GM21529 (cell line): ENCODE data around the gene ANKRD29.
"Not testable (repeated sequence)": the region's sequence is repeated elsewhere in the genome, so short reads cannot be mapped to it uniquely, and the experiment has no call there.

Experiments used
- ATAC-seq: cut with Tn5 transposase; IDR thresholded peaks from one replicate; pipeline ENCODE4 v1.9.1; 2021; ENCODE audit not compliant: unreplicated experiment

The ANKRD29 gene

GRCh38 chr18:23584019-23584983 lies 78.4 kb downstream of the ANKRD29 start:
- ATAC-seq, result no peak

- ATAC-seq, result no peak
Observed at GRCh38 chr18:23583071-23583865, 79.4 kb downstream of the ANKRD29 start.

- no peak for ATAC-seq
Observed at GRCh38 chr18:23580677-23581367, 81.9 kb downstream of the ANKRD29 start.

- ATAC-seq, result no peak
Observed at GRCh38 chr18:23578891-23579653, 83.6 kb downstream of the ANKRD29 start.

- no peak for ATAC-seq
Observed at GRCh38 chr18:23578067-23578701, 84.5 kb downstream of the ANKRD29 start.

- ATAC-seq, result not testable (repeated sequence)
Observed at GRCh38 chr18:23577521-23577920, 85.2 kb downstream of the ANKRD29 start.

GRCh38 chr18:23575309-23575651 lies 87.4 kb downstream of the ANKRD29 start:
- no peak for ATAC-seq

GRCh38 chr18:23574611-23575308 lies 88.0 kb downstream of the ANKRD29 start:
- no peak for ATAC-seq

- ATAC-seq, result no peak
Observed at GRCh38 chr18:23573626-23574431, 88.9 kb downstream of the ANKRD29 start.

- ATAC-seq, result no peak
Observed at GRCh38 chr18:23573020-23573419, 89.7 kb downstream of the ANKRD29 start.

- ATAC-seq, result no peak
Observed at GRCh38 chr18:23572570-23572969, 90.1 kb downstream of the ANKRD29 start.

GRCh38 chr18:23572012-23572411 lies 90.7 kb downstream of the ANKRD29 start:
- no peak for ATAC-seq

GRCh38 chr18:23570912-23571504 lies 91.7 kb downstream of the ANKRD29 start:
- ATAC-seq, result no peak

GRCh38 chr18:23569299-23570063 lies 93.2 kb downstream of the ANKRD29 start:
- ATAC-seq, result no peak

- no peak for ATAC-seq
Observed at GRCh38 chr18:23568281-23569138, 94.2 kb downstream of the ANKRD29 start.

GRCh38 chr18:23567671-23568070 lies 95.0 kb downstream of the ANKRD29 start:
- ATAC-seq, result no peak
